Measurements from ENCODE around the gene KCTD21. TPM values are rescaled to one million over a fixed set of nuclear protein-coding genes. Genes with fewer than 3 reads are reported as not detected.

The KCTD21 gene
- total RNA-seq, 2 experiments from 2014 or later: 3.9 to 4.9 TPM

DNA sequence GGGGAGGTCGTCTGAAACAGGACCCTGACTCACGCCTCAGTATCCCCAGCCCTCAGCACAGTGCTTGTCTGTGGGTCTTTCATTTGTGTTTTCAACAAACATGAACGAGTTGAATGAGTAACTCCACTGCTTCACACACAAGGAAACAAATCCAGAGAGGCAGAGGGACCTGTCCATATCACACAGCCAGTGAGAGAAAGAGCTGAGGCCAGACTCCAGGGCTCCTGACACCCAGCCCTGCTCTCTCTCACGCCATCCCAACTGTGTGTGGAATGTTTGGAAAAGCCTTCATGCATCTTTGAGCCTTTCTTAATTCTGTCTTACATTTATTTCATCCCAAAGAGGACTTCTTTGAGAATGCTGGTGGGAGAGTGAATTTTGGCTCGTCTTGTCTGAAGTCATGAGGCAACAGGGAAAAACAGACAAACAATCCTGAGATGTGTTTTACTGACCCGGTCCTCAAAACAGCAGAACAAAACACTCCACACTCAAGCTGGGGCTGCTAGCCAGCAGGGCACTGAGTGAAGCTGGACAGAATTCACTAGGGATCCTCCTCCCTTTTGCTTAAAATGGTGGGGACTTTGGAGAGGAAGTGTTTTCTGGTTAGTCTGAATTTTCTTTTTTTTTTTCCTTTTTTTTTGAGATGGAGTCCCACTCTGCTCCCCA is 29.3 kb downstream of the KCTD21 start:
- ChIA-PET POLR2A (no interaction called here), CTCF (no interaction called here)

DNA sequence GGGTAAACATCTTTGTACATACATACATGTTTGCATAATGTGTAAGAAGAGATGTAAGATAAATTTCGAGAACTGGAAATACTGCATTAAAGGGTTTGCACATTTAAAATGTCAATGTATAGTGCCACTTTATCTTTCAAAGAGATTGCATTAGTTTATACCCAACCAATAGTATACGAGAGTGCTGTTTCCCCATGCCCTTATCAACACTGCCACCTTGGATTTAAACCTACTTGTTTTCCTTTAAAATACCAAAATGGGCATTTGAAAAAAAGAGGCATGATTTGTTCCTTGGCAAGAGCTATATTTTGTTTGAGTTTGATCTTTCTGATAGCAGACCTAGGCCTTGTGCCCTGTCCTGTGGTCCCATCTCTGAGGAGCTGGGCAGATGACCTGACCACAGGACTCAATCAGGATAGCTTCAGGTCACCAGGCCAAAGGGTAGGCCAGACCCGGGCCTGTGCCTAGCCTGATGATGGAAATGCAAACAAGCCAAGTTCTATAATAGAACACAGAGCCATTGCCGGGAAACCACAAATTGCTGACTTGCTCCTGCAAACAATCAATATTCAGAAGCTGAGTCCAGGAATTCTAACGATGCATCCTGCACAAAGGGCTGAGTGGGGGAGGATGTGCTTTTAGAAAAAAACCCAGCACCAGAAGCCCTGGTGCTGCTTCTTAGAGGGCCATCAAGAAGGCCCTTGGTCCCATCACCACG is 32.1 kb downstream of the KCTD21 start:
- CTCF ChIA-PET: no interaction called here
- POLR2A ChIA-PET: no interaction called here

DNA sequence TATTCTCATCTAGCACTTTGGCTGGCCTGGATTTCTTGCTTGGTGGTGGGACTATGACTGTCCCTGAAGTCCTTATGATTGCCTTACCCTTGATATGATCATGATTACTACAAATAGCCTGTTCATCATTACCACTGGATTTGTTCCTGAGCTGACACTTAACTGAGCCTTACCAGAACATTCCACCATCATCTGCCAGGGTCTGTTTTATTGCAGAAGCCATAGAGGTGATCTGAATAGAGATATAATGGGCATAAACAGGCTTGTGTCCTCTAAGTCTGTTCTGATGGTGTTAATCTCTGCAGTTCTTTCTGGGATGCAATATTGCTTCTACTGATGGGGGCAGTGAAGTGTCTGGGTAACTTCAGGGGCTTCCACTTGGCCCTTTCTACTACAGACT is 36.6 kb downstream of the KCTD21 start:
- ChIA-PET CTCF (no interaction called here), POLR2A (no interaction called here)

DNA sequence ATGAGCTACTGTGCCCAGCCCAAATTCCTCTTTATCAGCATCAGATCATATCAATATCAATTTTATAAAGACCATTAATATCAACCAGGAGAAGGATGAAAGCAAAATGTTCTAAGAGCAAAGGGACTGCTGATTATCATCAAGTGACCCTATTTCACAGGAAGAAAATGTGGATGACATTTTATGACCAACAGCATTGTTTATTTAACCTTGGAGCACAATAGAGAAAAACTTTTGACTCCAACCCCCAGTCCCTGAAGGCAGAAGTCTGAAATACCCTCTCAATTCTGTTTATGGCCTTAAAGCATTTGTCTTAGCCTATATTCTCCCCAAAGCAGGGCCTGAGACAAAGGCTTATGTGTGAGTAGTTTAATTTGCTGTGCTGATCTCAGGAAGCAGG is 37.7 kb downstream of the KCTD21 start:
- ChIA-PET POLR2A (no interaction called here), CTCF (no interaction called here)

DNA sequence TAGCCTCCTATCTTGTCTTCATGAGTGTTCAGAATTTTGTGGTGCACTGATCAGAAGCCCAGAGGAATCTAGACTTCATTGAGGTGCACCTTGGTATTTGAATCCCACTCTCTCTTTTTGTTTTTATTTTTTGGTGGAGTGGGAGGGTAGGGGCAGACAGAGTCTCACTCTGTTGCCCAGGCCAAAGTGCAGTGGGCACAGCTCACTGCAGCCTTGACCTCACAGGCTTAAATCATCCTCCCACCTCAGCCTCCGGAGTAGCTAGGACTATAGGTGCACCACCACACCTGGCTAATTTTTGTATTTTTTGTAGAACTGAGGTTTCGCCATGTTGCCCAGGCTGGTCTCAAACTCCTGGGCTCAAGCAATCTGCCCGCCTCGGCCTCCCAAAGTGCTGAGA is 38.1 kb downstream of the KCTD21 start:
- ChIA-PET POLR2A (no interaction called here), CTCF (no interaction called here)

DNA sequence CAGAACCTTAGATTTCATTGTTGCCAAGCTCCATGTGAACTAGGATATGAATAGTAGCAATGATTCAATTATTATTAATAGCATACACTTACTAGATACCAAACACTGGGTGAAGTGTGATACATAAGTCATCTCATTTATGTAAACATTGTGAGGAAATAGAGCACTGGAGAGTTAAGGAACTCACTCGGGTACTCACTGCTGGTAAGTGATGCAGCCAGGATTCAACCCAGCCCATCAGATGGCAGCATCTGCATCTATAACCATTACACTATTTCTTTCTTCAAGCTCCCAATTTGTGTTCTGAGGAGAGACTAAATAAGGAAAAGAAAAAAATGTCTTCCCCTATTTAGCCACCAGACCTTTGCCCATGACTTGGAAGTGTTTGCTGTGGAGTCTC is 38.8 kb downstream of the KCTD21 start:
- CTCF ChIA-PET: no interaction called here
- POLR2A ChIA-PET: no interaction called here

DNA sequence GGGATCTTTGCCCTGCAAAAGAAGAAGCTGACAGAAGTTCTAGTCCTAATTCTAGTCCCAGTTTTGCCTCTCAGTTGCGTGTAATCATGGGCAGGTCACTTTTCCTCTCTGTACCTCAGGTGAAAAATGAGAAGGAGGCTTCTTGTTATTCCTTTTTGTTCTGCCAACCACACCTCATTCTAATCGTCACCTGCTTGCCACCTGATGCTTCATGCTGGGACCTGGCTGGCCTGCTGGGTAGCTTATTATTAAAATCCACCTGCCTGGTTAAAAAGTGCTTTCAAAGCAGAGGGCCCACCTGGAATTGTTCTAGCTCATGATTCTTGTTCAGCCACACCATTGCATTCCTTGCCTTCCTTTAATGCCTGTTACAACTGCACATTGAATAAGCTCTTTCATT is 40.6 kb downstream of the KCTD21 start:
- POLR2A ChIA-PET: no interaction called here
- CTCF ChIA-PET: no interaction called here

DNA sequence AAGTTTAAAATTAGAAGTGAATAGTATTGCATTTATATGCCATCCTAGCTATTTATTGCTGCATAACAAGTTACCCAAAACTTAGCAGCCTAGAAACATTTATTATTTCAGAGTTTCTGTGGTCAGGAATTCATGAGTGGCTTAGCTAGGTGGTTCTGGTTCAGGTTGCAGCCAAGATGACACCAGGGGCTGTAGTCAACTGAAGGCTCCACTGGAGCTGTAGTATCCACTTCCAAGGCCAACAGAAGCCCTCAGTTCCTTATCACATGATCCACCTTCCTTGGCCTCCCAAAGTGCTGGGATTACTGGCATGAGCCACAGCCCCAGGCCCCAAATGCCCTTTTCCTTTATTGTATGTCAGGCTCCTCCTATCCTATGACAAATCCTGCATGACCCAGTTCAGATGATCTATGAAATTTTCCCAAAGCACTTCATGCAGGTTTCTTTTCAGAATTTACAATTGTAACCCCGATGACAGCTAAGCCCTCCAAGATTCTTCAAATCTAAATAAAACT is 42.9 kb downstream of the KCTD21 start:
- ChIA-PET POLR2A (no interaction called here), CTCF (no interaction called here)

DNA sequence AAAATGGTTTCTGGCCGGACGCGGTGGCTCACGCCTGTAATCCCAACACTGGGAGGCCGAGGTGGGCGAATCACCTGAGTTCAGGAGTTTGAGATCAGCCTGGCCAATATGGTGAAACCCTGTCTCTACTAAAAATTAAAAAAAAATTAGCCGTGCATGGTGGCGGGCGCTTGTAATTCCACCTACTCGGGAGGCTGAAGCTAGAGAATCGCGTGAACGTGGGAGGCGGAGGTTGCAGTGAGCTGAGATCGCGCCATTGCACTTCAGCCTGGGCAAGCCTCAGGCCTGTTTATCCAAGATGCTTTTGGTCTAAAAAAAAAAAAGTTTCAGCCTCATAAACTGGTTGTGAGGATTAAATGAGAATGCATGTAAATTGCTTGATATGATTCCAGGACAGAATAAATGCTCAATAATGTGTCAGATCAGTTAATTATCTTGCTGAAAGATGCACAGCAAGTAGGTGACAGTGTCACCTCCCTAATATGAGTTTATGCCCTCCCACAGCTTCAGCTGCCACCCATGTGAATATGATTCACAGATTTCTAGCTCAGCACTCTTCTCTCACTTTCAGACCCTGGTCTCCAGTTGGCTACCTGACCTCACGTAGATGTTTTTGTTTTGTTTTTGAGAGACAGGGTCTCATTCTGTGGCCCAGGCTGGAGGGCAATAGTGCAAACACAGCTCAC is 47.9 kb downstream of the KCTD21 start:
- POLR2A ChIA-PET: interaction anchor here (0.6 kb wide), 1 partner anchor 12 kb away, joined by 5 read pairs; no protein-coding TSS in a partner anchor
- CTCF ChIA-PET: interaction anchor here (0.8 kb wide), 1 partner anchor 99 kb away, joined by 3 read pairs; no protein-coding TSS in a partner anchor

DNA sequence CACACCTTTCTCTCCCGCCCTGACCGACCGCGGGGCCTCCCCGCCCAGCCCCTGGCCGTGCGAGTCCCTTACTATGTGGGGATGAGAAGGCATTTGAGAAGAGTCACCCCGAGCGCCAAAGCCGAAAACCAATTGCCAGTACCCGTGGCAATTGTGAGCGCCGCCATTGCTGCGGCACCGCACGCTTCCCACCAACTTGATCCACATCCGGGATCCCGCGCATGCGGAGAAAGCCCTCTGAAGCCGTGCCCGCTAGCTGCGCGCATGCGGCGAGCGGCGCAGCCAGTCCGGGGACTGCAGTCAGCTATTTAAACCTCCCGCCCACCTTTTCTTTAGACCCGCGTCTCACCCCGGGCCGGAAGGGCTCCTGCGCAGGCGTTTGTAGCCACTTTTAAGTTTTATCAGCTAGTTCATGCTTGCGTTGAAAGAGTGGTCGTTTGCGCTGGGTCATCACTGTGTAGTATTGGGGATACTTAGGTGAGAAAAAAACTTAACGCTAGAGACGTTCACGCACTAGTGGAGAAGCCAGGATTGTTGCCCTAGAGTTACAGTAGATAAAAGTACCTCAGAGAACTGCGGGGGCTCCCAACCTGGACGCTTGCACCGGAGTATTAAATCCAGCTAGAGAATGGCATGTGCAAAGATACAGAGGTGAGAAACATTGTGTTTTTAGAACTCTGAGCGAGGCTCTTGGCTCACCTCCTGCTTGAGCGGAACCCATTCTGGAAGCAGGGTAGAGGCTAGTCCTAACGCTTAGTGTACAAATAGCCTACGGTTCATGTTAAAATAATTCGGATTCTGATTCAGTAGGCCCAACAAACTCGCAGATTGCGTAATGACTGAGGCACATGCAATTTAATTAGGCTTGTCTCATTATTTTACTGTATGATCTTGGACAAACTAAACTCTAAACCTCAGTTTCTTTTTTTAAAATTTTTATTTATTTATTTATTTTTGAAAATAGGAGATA is 48.7 kb downstream of the KCTD21 start, which contains the start of gene ALG8:
TSS of gene ALG8 (minus strand) at position 205 of the 970 bp plus-strand sequence. CDS start at position 167, 38 bp downstream.
- CTCF ChIA-PET: interaction anchor here (0.8 to 1.4 kb wide), 4 partner anchors 43 to 280 kb away, joined by 3 to 7 read pairs (median 3); partner anchors contain the start of genes KCTD21 and USP35
- POLR2A ChIA-PET: interaction anchor here (0.5 to 1.7 kb wide), 7 partner anchors 49 to 313 kb away, joined by 3 to 11 read pairs (median 4); partner anchors contain the start of genes GAB2, INTS4, KCTD21 and NDUFC2

DNA sequence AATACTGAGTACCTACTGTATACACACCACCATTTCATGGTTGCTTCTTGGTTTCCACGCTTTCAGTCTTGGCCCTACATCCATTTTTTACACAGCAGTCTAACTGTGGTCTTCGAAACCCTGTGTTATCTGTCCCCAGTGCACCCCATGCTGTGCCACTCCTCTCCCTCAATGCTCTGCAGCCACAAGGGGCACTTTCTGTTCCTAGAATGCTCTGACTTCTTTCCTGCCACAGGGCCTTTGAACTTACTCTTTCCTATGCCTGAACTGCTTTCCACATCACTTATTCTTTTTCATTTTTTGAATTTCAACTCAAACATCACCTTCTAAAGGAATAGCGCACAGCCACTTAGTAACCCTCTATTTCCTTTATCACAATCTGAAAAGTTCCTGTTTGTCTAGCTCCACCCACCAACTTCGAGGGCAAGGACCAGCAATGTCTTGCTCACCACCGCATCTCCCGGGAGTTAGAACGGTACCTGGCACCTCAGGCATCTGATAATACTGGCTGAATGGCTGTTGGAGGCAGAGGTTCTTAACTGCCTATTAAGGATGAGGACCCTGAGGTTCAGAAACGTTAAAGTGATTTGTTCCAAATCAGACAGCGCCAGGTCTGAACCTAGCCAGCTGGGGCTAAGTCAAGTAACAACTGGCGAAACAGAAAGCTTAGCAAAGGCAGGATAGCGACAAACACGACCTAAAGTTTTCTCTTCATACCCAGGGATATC is 49.6 kb downstream of the KCTD21 start:
- POLR2A ChIA-PET: interaction anchor here (0.5 to 1.7 kb wide), 6 partner anchors 50 to 288 kb away, joined by 3 to 11 read pairs (median 4); partner anchors contain the start of genes GAB2, INTS4, KCTD21 and NDUFC2
- CTCF ChIA-PET: interaction anchor here (1.1 to 1.4 kb wide), 3 partner anchors 44 to 281 kb away, joined by 3 to 7 read pairs (median 3); partner anchors contain the start of genes KCTD21 and USP35

DNA sequence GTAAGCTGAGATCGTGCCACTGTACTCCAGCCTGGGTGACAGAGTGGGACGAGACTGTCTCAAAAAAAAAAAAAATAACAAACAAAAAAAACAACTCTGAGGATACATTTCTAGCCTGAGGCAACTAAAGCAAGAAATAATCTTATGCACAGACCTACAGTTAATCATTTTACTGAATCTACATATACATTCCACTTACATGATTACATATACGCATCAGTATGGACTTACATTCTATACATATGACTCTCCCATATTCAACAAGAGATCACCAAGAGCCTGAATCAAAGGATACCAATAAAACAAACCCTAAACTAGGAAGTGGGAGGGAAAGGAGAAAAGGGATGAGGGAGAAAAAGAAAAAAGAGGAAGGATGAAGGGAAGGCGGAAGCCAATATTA is 50.1 kb downstream of the KCTD21 start:
- ChIA-PET CTCF (no interaction called here), POLR2A (interaction anchor here (0.6 to 1.7 kb wide), 4 partner anchors 50 to 289 kb away, joined by 3 to 11 read pairs (median 4); partner anchors contain the start of genes GAB2, INTS4, KCTD21 and USP35)

DNA sequence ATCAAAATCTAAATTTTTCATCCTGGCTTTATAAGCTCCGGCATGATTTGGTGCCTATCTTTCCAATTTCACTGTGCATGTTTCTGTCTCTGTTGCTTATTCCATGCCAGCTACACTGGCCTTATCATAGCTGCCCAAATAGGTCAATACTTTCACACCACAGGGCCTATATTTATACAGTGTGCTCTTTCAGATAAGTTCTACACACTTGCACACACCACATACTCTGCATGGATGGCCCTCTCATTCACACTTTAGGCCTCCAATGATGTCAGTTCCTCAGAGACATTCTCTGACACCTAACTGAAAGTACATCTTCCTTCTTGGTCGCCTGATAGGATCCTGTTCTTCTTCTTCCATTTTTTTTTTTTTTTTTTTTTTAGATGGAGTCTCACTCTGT is 56.0 kb downstream of the KCTD21 start:
- CTCF ChIA-PET: no interaction called here

DNA sequence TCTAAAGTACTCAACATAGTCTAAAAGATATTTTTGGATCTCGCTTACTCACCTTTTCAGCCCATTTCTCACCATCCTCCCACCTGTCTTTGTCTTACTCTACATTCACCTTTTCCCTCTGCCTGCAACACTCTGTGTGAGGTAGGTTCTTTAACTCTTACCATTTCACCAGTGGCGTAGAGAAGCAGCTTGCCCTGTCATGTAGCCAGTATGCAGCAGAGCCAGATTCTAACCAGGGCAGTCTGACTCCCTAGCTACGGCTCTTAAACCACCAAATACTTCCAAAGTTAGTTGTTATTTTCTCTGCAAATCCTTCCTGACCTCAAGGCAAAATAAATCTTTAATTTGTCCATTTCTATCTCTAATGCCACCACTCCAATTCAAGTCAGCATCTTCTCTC is 56.5 kb downstream of the KCTD21 start:
- POLR2A ChIA-PET: no interaction called here
- CTCF ChIA-PET: no interaction called here

More for the DNA sequence above, 56.0 kb downstream of the KCTD21 start:
- POLR2A ChIA-PET: no interaction called here

DNA sequence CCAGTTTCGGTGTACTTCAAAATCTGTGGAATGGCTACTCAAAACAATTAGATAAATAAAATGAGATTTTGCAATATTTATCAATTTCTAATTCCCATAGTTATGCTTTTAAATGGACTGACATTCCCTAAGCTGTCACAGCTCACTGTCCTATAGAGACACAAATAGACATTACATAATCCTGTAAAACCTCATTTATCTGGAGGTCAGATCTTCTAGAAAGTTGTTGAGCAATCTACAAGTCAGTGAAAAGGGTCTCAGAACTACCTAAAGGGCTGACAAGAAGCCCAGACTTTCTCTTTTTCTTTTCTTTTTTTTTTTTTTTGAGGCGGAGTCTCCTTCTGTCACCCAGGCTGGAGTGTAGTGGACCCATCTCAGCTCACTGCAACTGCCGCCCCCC is 61.0 kb downstream of the KCTD21 start:
- POLR2A ChIA-PET: no interaction called here
- CTCF ChIA-PET: no interaction called here
